ENCODE results near the gene PCLO. TPM values are rescaled to one million over a fixed set of nuclear protein-coding genes. Genes with fewer than 3 reads are reported as not detected.

PCLO gene
- total and polyA plus RNA-seq, 2 of the 8 experiments (the other 6 are each of a cell fraction or from before 2014, with no cell fraction given): 1.5 to 3.2 TPM

DNA sequence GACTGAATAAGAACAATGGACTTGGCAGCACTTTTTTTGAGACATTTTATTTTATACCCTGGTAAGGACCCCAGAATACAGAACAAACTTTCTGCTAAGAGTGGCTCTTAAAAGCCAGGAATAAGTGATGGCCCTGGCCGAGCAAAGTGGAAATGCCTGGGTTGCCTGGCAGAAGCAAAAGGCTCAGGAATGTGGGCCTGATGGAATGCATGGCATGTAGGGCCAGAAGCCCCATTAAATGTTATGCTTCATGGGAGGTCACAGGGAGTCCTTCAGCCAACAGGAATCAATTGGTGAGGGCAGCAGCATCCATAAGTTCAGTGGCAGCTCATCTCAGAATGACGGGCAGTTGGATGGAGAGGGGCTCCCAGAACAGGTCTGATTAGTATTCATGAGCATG, 417.6 kb downstream of the PCLO start:
- Histone ChIP-seq H3K4me1 (replicated peaks in 1 of 4; ENCODE audit: control insufficient read depth in 3 of 4, insufficient read depth in 4 of 4, low read length in 3 of 4) (no peaks in the 10 kb centered on the region; a peak in 1 of 7 replicates), H3K23me2 (ENCODE audit: low read depth, low read length) (no peaks in the 10 kb centered on the region), H4K91ac (replicated peaks; ENCODE audit: insufficient read length, low read length) (no peak overlapping the region), H2BK12ac (ENCODE audit: low read depth, low read length) (no peak overlapping the region), H2BK20ac (ENCODE audit: low read length) (no peak overlapping the region), H3K79me2 (ENCODE audit: control insufficient read depth in 1 of 2, insufficient read depth in 2 of 2, low read length in 2 of 2) (no peaks in the 10 kb centered on the region), H4K8ac (ENCODE audit: extremely low read depth, insufficient read depth, low read length) (no peak overlapping the region), H3K27me3 (replicated peaks in 1 of 4; ENCODE audit: control insufficient read depth in 3 of 4, extremely low read depth in 1 of 4, insufficient read depth in 3 of 4, low read length in 3 of 4) (no peaks in the 10 kb centered on the region), H2BK15ac (ENCODE audit: low read length) (no peak overlapping the region), H3K4me2 (ENCODE audit: insufficient read depth in 1 of 2, low read depth in 2 of 2, low read length in 2 of 2) (no peak overlapping the region), H2AFZ (ENCODE audit: low read length) (no peak overlapping the region), H3K23ac (ENCODE audit: insufficient read length) (no peak overlapping the region), H2BK5ac (ENCODE audit: low read depth, low read length) (no peak overlapping the region), H3K56ac (replicated peaks; ENCODE audit: insufficient read length, low read depth, low read length) (no peak overlapping the region), H2BK120ac (replicated peaks; ENCODE audit: low read depth, low read length) (no peak overlapping the region), H3K4me3 (ENCODE audit: extremely low read depth in 1 of 4, insufficient read depth in 2 of 4, low read depth in 3 of 4, low read length in 4 of 4) (no peak overlapping the region), H2AK5ac (ENCODE audit: low read depth, low read length) (no peak overlapping the region), H3K27ac (ENCODE audit: low read depth, low read length) (no peak overlapping the region), H3K14ac (ENCODE audit: insufficient read length) (no peak overlapping the region), H3K79me1 (ENCODE audit: low read depth, low read length) (no peaks in the 10 kb centered on the region), H3K36me3 (ENCODE audit: control insufficient read depth in 2 of 4, insufficient read depth in 4 of 4, low read length in 3 of 4) (no peaks in the 10 kb centered on the region), H3K18ac (ENCODE audit: extremely low read depth, low read length) (no peak overlapping the region), H3K9ac (replicated peaks in 1 of 4; ENCODE audit: extremely low read depth in 1 of 4, low read depth in 3 of 4, low read length in 3 of 4) (no peak overlapping the region), H4K20me1 (replicated peaks in 1 of 2; ENCODE audit: control insufficient read depth in 1 of 2, insufficient read depth in 2 of 2, low read length in 2 of 2) (no peaks in the 10 kb centered on the region), H4K5ac (ENCODE audit: insufficient read length, low read depth, low read length) (no peak overlapping the region), H3K9me3 (ENCODE audit: insufficient read depth in 2 of 2, low read depth in 1 of 2, low read length in 1 of 2) (no peaks in the 10 kb centered on the region), H3K4ac (replicated peaks; ENCODE audit: insufficient read length, low read depth, low read length) (no peak overlapping the region)
- DNase-seq (ENCODE audit: low read depth in 1 of 2, low spot score in 2 of 2) (no peak), FAIRE-seq (no peak)
- ChIA-PET POLR2A (ENCODE audit: partially characterized antibody) (interaction anchor here (0.7 kb wide), 1 partner anchor 525 kb away, joined by 3 read pairs; no protein-coding TSS in a partner anchor), CTCF (ENCODE audit: partially characterized antibody) (interaction anchor here (1.0 to 1.4 kb wide), 2 partner anchors 10 to 527 kb away, joined by 3 to 4 read pairs; no protein-coding TSS in a partner anchor)
- TF ChIP-seq EP300 (IDR thresholded peaks at IDR 0.05; ENCODE audit: borderline replicate concordance in 1 of 2, low read depth in 2 of 2, low read length in 2 of 2) (no peak), YY1 (IDR thresholded peaks at IDR 0.05; ENCODE audit: low read depth, low read length) (0 out of 2 replicates have a peak, but pooled peaks have one; percentile 17), SP2 (IDR thresholded peaks at IDR 0.05; ENCODE audit: low read length) (no peak), TEAD4 (IDR thresholded peaks at IDR 0.05; ENCODE audit: low read depth, low read length) (peak; percentile 94)
- WGBS, 2 experiments (ENCODE audit: extremely low coverage in 1 of 2, insufficient coverage in 1 of 2, insufficient read length in 1 of 2, insufficient replicate concordance in 2 of 2, low coverage in 1 of 2, low lambda C conversion rate in 2 of 2, missing lambda C conversion rate in 1 of 2): 89% methylated on average over 2 of the region's 2 CpGs; no CpG with 5 or more reads in 1 of the 2 experiments
